CD14-positive monocyte (primary cell): Measurements from ENCODE around the gene AXL. TPM values are rescaled to one million over a fixed set of nuclear protein-coding genes. Genes with fewer than 3 reads are reported as not detected.
"Not testable (repeated sequence)": the region's sequence is repeated elsewhere in the genome, so short reads cannot be mapped to it uniquely, and the experiment has no call there.

Source experiments
- DNase-seq, 3 donors: peaks; one replicate each; pipeline ENCODE4 v3.0.0-alpha.2; 2011 to 2022
- H2AFZ ChIP-seq: 2 replicates; pipeline ENCODE4 v1.6.0; 2012; ENCODE audit warnings: mild to moderate bottlenecking, low read depth, low read length, inconsistent platforms; ENCODE audit not compliant: insufficient read depth, poor library complexity, severe bottlenecking
- H3K27ac ChIP-seq, 2 donors: 1 replicate in 1 of 2; 2 replicates in 1 of 2; pipeline ENCODE4 v1.5.1; 2012 to 2013; ENCODE audit warnings: low read length in 2 of 2, control low read depth in 1 of 2, inconsistent platforms in 1 of 2, low read depth in 1 of 2, mild to moderate bottlenecking in 1 of 2
- H3K27me3 ChIP-seq, 2 donors: one replicate each; pipeline versions ENCODE4 v1.6.0 to v1.6.1; 2011 to 2013; ENCODE audit warnings: low read length in 2 of 2; ENCODE audit not compliant: control insufficient read depth in 2 of 2, insufficient read depth in 2 of 2
- H3K36me3 ChIP-seq, 2 donors: replicated peaks in 1 of 2; 1 replicate in 1 of 2; 2 replicates in 1 of 2; pipeline versions ENCODE4 v1.5.1 to v1.6.1; 2012 to 2013; ENCODE audit warnings: low read length in 2 of 2, control low read depth in 1 of 2, inconsistent platforms in 1 of 2, mild to moderate bottlenecking in 1 of 2; ENCODE audit not compliant: insufficient read depth in 2 of 2, control insufficient read depth in 1 of 2
- H3K4me1 ChIP-seq, 2 donors: 1 replicate in 1 of 2; 2 replicates in 1 of 2; pipeline versions ENCODE4 v1.5.1 to v1.6.1; 2012 to 2013; ENCODE audit warnings: low read length in 2 of 2, control low read depth in 1 of 2, inconsistent platforms in 1 of 2, mild to moderate bottlenecking in 1 of 2, moderate library complexity in 1 of 2; ENCODE audit not compliant: insufficient read depth in 2 of 2, control insufficient read depth in 1 of 2
- H3K4me2 ChIP-seq: replicated peaks from 2 replicates; pipeline ENCODE3; 2012; ENCODE audit warnings: low read length, moderate library complexity, mild to moderate bottlenecking; ENCODE audit not compliant: poor library complexity, severe bottlenecking; ENCODE audit errors: extremely low read depth
- H3K4me3 ChIP-seq, 3 experiments: fragments of 200-600 bp in 1 of 3; sonication (generic) in 1 of 3; replicated peaks in 1 of 3; 1 replicate in 2 of 3; 2 replicates in 1 of 3; pipeline ENCODE4 v1.5.1; 2011 to 2013; ENCODE audit warnings: low read length in 3 of 3, mild to moderate bottlenecking in 3 of 3, control low read depth in 2 of 3, low read depth in 2 of 3, inconsistent platforms in 1 of 3, moderate library complexity in 1 of 3
- H3K79me2 ChIP-seq: 2 replicates; pipeline ENCODE4 v1.6.0; 2012; ENCODE audit warnings: mild to moderate bottlenecking, control low read depth, inconsistent platforms, low read length, moderate library complexity; ENCODE audit not compliant: insufficient read depth
- H3K9ac ChIP-seq: 2 replicates; pipeline ENCODE4 v1.6.0; 2017; ENCODE audit warnings: low read length, mild to moderate bottlenecking; ENCODE audit not compliant: insufficient read depth, poor library complexity, severe bottlenecking
- H3K9me3 ChIP-seq, 2 donors: replicated peaks in 1 of 2; 1 replicate in 1 of 2; 2 replicates in 1 of 2; pipeline versions ENCODE4 v1.5.1 to v1.6.1; 2012 to 2013; ENCODE audit warnings: low read length in 2 of 2, control low read depth in 1 of 2; ENCODE audit not compliant: control insufficient read depth in 1 of 2, insufficient read depth in 1 of 2
- H4K20me1 ChIP-seq: 2 replicates; pipeline ENCODE4 v1.6.0; 2012; ENCODE audit warnings: mild to moderate bottlenecking, low read length, control low read depth, moderate library complexity; ENCODE audit not compliant: insufficient read depth
- H3K27ac Mint-ChIP-seq, 7 donors: one replicate each; pipeline ENCODE4 v1.8.0; 2020; ENCODE audit warnings: mild to moderate bottlenecking in 7 of 7, mixed read lengths in 7 of 7, moderate library complexity in 6 of 7, inconsistent platforms in 2 of 7
- H3K27me3 Mint-ChIP-seq, 3 donors: one replicate each; pipeline ENCODE4 v1.8.0; 2021 to 2022; ENCODE audit warnings: low read depth in 3 of 3, mild to moderate bottlenecking in 3 of 3, mixed read lengths in 3 of 3, moderate library complexity in 3 of 3, inconsistent platforms in 1 of 3
- H3K36me3 Mint-ChIP-seq, 2 donors: one replicate each; pipeline ENCODE4 v1.8.0; 2020; ENCODE audit warnings: mixed read lengths in 2 of 2, inconsistent platforms in 1 of 2, mild to moderate bottlenecking in 1 of 2
- H3K4me1 Mint-ChIP-seq: one replicate; pipeline ENCODE4 v1.8.0; 2020; ENCODE audit warnings: mild to moderate bottlenecking, mixed read lengths
- H3K4me3 Mint-ChIP-seq, 2 donors: one replicate each; pipeline ENCODE4 v1.8.0; 2020; ENCODE audit warnings: mild to moderate bottlenecking in 2 of 2, mixed read lengths in 2 of 2, moderate library complexity in 1 of 2
- H3K9me3 Mint-ChIP-seq, 7 donors: one replicate each; pipeline ENCODE4 v1.8.0; 2020 to 2022; ENCODE audit warnings: mixed read lengths in 7 of 7, mild to moderate bottlenecking in 6 of 7, moderate library complexity in 6 of 7, inconsistent platforms in 2 of 7
- CTCF ChIP-seq: fragments of 200-600 bp; IDR thresholded peaks from one replicate; pipeline ENCODE4 v1.8.0; 2022; ENCODE audit warnings: antibody characterized with exemption, mild to moderate bottlenecking
- WGBS: methylation state at CpG from one replicate; pipeline ENCODE4 v1.1.5; 2013; ENCODE audit warnings: missing lambda C conversion rate; ENCODE audit not compliant: insufficient coverage; 5-methylcytosine and 5-hydroxymethylcytosine counted together
- intact Hi-C, 2 donors: fragments of 100-400 bp; cut with micrococcal nuclease; formaldehyde crosslinking; loops; one replicate each; pipeline versions ENCODE4 v1.15.0 to v1.15.1; 2023
- polyA plus RNA-seq, 3 donors: library from polyadenylated mRNA; depleted of rRNA in 1 of 3; unstranded in 2 of 3; stranded (reverse) in 1 of 3; fragments of 300-500 nt in 2 of 3; fragments of >200 nt in 1 of 3; fragmentation: Illumina TruSeq in 2 of 3; gene quantifications; 1 replicate in 2 of 3; 2 replicates in 1 of 3; pipeline ENCODE4 v1.2.3, GENCODE V29; 2012 to 2021

AXL gene
- polyA plus RNA-seq, 3 donors = 0.05 to 0.07 TPM; not detected in 1

- H3K4me1 ChIP-seq = peaks cover 12 to 16% of the 10 kb centered on the region in 2 donors
- no peak overlapping the region for H3K27ac ChIP-seq
- WGBS = 76% methylated on average over 3 of the region's 9 CpGs
- Mint-ChIP-seq H3K9me3 (peaks cover 0 to 8% (median 2%) of the 10 kb centered on the region in 7 donors), H3K4me1 (peaks cover 26% of the 10 kb centered on the region), H3K4me3 (peak overlapping the region; percentile 76 to 92), H3K27me3 (peaks cover 35 to 52% (median 38%) of the 10 kb centered on the region in 3 donors), H3K27ac (peak overlapping the region in 1 of 7 donors; percentile 59), H3K36me3 (peaks cover 0 to 7% of the 10 kb centered on the region in 2 donors)
- DNase-seq = no peak
- H3K9me3 ChIP-seq = no peaks in the 10 kb centered on the region
- H4K20me1 ChIP-seq = no peaks in the 10 kb centered on the region
- no peak for TF ChIP-seq CTCF
- peak overlapping the region; percentile 82 for H3K4me2 ChIP-seq
- H3K79me2 ChIP-seq = no peaks in the 10 kb centered on the region
- peak overlapping the region; percentile 79 for H2AFZ ChIP-seq
- intact Hi-C loops = loop anchor here in 1 of 2 donors (5.0 kb wide), 1 partner anchor 35 kb away; the partner anchor contains the start of gene HNRNPUL1
- H3K36me3 ChIP-seq = no peaks in the 10 kb centered on the region
- peak overlapping the region; percentile 49 for H3K9ac ChIP-seq
- peaks cover 3 to 23% of the 10 kb centered on the region in 2 donors for H3K27me3 ChIP-seq
- peak overlapping the region in 2 of 3 experiments; percentile 23 to 75 for H3K4me3 ChIP-seq
Measured at GRCh38 chr19:41226874-41227390, 7.9 kb downstream of the AXL start.

DNA sequence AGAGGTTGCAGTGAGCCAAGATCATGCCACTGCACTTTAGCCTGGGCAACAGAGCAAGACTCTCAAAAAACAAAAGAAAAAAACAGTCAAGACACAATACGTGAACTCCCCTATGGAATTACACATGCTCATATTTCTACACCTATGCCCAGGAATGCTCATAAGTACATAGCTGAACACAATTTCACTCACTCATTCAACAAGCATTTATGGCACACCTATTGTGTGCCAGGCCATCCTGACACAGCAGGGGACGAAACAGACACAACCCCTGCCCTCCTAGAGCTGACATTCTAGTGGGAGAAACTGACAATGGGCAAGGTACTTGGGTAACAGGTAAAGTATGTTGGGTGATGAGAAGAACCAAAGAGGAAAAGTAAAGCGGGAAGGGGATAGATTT lies 9.5 kb downstream of the AXL start:
- no peak overlapping the region for H3K4me3 Mint-ChIP-seq
- no peak for TF ChIP-seq CTCF
- Histone ChIP-seq H3K27me3 (peaks cover 3 to 23% of the 10 kb centered on the region in 2 donors), H3K9me3 (no peaks in the 10 kb centered on the region), H3K9ac (no peak overlapping the region), H3K36me3 (no peaks in the 10 kb centered on the region), H3K79me2 (no peaks in the 10 kb centered on the region), H3K4me2 (no peak overlapping the region), H3K4me1 (peaks cover 27 to 31% of the 10 kb centered on the region in 2 donors), H2AFZ (no peak overlapping the region), H3K4me3 (no peak overlapping the region), H4K20me1 (no peaks in the 10 kb centered on the region), H3K27ac (no peak overlapping the region)
- 100% methylated on average over 1 of the region's 3 CpGs for WGBS
- peaks cover 35 to 42% (median 36%) of the 10 kb centered on the region in 3 donors for H3K27me3 Mint-ChIP-seq
- H3K36me3 Mint-ChIP-seq = peaks cover 0 to 7% of the 10 kb centered on the region in 2 donors
- peaks cover 32% of the 10 kb centered on the region for H3K4me1 Mint-ChIP-seq
- intact Hi-C loops = loop anchor here in 1 of 2 donors (5.0 kb wide), 1 partner anchor 34 kb away; the partner anchor contains the start of gene HNRNPUL1
- DNase-seq = no peak
- H3K9me3 Mint-ChIP-seq = peaks cover 0 to 5% (median 2%) of the 10 kb centered on the region in 7 donors
- no peak overlapping the region for H3K27ac Mint-ChIP-seq

- H2AFZ ChIP-seq, H3K27ac ChIP-seq, DNase-seq, H3K27ac Mint-ChIP-seq, H3K36me3 ChIP-seq, H4K20me1 ChIP-seq, H3K4me3 Mint-ChIP-seq, H3K79me2 ChIP-seq, H3K4me2 ChIP-seq, H3K9ac ChIP-seq, H3K9me3 Mint-ChIP-seq, H3K4me3 ChIP-seq, H3K9me3 ChIP-seq, H3K36me3 Mint-ChIP-seq: not testable (repeated sequence)
- Histone ChIP-seq H3K4me1 (peaks cover 36 to 39% of the 10 kb centered on the region in 2 donors), H3K27me3 (peaks cover 3 to 23% of the 10 kb centered on the region in 2 donors)
- WGBS = 87% methylated on average over 3 of the region's 5 CpGs
- intact Hi-C loops = loop anchor here in 1 of 2 donors (5.0 kb wide), 1 partner anchor 33 kb away; the partner anchor contains the start of gene HNRNPUL1
- peaks cover 29 to 36% (median 33%) of the 10 kb centered on the region in 3 donors for H3K27me3 Mint-ChIP-seq
- H3K4me1 Mint-ChIP-seq = peaks cover 35% of the 10 kb centered on the region
Measured at GRCh38 chr19:41229338-41229737, 10.3 kb downstream of the AXL start.
